Activated T-helper 1 cell treated with Interleukin-2 at 50 U/mL for 16 hours (primary cell): Measurements from ENCODE around the gene LMX1B.
"Not testable (repeated sequence)": the region's sequence is repeated elsewhere in the genome, so short reads cannot be mapped to it uniquely, and the experiment has no call there.

ENCODE experiments used
- DNase-seq: peaks from one replicate; pipeline ENCODE4 v3.0.0-alpha.2; 2020; ENCODE audit warnings: low read depth

Gene LMX1B

DNA sequence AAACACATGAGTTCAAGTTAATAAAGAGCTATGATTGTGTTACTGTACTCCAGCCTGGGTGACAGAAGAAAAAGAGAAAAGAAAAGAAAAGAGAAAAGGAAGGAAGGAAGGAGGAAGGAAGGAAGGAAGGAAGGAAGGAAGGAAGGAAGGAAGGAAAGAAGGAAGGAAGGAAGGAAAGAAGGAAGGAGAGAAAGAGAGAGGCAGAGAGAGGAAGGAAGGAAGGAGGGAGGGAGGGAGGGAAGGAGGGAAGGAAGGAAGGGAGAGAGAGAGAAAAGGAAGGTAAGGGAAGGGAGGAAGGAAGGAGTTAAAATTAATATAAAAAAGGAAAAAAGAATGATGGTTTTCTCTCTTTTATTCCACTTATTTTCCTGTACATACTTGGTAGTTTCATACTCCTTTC lies 101.7 kb downstream of the LMX1B start:
- no peak for DNase-seq

GRCh38 chr9:126717441-126717840 lies 103.7 kb downstream of the LMX1B start:
- DNase-seq = not testable (repeated sequence)

- peak; percentile 81 for DNase-seq
These were observed 105.9 kb downstream of the LMX1B start for GRCh38 chr9:126719618-126720031.

DNA sequence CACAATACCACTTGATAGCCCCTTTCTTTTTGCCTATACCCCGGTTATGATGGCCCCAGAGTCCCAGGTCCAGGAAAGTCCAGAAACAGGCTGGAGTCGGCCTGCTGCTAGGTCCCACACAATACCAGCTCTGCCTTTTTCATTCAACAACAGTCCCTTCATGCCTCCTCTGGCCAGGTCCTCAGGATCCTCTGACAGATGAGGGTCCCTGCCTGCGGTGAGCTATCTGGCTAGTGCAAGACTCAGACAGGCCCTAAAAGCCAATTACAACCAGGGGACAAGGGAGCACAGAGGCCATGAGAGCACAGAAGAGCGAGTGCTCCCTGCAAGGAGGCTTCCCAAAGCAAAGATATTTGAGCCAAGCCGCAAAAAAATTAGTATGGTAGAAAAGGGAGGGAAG lies 106.3 kb downstream of the LMX1B start:
- no peak for DNase-seq

- DNase-seq = no peak
These were observed 107.2 kb downstream of the LMX1B start for GRCh38 chr9:126720661-126721563.

DNA sequence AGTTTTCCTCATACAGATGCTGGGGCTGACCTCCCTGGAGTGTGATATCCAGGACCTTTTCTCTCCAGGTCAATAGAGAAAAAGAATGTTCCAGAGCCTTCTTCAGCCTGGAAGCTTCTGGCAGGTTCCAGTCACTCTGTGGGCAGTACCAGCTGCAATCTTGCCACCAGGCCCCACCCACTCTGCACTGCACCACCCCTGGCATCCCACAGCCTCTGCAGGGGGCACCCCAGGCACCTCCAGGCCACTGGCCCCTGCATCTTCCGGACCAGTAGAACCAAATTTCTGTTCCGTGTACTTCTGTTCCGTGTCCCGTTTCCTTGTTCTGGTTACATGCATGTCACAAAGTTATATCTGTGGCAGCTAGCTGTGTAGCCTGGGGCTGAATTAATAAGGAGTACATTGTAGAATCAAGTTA lies 107.8 kb downstream of the LMX1B start:
- no peak for DNase-seq

DNA sequence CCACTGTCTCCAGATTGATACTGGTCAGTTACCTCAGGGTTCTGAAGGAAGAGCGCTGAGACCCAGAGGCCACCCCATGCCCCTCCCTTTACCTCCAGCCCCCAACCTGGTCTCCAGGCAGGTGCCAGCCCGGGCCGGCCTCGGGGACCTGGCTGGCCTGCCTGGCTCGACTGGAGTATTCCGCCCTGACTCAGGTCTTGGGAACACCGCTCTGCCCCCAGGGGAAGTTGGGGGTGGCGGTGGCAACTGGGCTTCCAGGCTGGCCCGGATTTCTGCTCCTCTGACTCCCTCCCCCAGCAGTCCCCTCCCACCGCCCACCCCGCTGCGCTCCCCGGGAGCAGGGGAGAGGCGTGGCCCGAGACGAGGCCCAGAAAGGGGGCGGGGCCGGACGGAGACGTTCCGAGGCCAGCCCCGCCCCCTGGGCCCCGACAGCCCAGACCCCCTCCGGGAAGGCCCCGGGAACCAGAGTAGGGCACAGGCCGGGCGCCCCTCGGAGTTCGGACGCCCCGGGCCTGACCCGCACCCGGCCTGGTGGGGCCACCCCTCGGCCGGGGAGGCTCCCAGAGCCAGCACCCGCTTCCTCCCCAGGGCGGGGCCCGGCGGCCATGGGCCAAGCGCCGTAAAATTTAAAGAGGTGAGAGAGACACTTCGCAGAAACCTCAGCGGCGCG lies 108.7 kb downstream of the LMX1B start:
- peak; percentile 83 for DNase-seq

- peak; percentile 70 for DNase-seq
These were observed 109.4 kb downstream of the LMX1B start for GRCh38 chr9:126722922-126723806.

DNA sequence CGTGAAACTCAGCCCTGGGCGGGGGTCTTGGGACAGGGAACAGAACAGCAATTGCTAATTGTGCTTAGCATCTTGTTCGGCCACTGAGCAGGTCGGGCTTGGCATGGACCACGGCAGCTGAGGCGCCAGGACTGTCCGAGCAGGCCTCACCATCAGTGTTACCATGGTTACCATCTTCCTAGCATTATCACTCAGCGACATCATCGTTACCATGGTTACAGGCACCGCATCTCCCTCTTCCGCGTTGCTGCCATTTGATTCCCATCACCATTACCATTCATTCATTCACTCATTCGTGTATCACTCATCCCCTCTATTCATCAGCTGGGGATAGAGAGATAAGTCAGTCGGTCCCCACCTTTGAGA lies 110.1 kb downstream of the LMX1B start:
- no peak for DNase-seq

GRCh38 chr9:126724226-126724625 lies 110.5 kb downstream of the LMX1B start:
- DNase-seq = no peak

DNA sequence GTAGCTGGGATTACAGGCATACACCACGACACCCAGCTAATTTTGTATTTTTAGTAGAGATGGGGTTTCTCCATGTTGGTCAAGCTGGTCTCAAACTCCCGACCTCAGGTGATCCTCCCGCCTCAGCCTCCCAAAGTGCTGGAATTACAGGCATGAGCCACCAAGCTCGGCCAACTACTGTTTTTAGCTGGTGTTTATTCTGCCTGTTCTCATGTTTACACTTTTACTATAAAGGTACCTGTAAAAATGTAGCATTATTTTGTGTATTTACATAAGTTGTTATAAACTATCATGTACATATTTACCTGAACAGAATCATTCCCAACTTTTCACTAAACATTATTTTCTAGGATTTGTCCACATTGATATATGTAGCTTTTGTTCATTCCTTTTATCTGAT lies 111.8 kb downstream of the LMX1B start:
- DNase-seq = not testable (repeated sequence)

DNA sequence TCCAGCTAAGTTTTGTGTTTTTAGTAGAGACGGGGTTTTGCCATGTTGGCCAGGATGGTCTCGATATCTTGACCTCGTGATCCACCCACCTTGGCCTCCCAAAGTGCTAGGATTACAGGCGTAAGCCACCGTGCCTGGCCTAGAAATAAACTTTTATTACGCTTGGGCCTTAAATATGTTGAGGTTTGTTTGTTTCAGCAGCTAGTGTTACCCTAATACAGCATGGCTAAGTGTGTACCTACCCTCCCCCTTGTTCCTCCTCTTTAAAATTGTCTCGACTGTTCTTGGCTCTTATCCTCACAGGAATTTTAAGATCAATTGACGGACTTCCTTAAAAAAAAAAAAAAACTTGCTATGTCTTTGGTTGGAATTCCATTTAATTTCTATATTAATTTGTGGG lies 114.5 kb downstream of the LMX1B start:
- DNase-seq = not testable (repeated sequence)

DNA sequence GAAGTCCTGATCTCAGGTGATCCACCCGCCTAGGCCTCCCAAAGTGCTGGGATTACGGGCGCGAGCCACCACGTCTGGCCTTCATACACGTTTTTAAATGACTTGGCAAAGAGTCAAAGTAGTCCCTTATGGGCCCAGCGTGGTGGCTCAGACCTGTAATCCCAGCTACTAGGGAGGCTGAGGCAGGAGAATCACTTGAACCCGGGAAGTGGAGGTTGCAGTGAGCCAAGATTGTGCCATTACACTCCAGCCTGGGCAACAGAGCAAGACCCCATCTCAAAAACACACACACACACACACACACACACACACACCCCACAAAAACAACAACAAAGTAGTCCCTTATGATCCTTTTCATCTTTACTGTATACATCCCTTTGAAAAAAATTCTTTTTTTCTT lies 116.9 kb downstream of the LMX1B start:
- DNase-seq = not testable (repeated sequence)

GRCh38 chr9:126733005-126733404 lies 119.3 kb downstream of the LMX1B start:
- DNase-seq = no peak

DNA sequence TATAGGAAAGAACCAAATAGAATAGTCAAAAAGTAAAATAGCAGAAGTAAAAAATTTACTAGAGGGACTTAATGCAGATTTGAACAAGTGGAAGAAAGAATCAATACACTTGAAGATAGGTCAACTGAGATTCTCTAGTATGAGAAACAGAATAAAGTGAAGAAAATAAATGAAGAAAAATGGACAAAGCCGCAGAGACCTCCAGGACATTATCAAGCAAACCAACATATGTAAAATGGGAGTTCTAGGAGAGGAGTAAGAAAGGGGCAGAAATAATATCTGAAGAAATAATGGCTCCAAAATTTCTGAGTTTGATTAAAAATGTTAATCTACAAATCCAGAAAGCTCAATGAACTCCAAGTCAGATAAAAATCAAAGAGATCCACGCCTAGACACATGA lies 121.1 kb downstream of the LMX1B start:
- DNase-seq = no peak

DNA sequence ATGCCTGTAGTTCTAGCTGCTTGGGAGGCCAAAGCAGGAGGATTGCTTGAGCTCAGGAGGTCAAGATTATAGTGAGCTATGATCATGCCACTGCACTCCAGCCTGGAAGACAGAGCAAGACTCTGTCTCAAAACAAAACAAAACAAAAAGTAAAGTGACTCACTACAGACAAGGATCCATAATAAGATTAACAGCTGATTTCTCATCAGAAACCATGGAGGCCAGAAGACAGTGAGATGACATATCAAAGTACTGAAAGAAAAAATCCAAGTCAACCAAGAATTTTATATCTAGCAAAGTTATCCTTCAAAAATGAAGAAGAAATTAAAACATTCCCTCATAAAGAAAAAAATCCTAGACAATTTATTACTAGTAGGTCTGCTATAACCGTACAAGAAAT lies 121.8 kb downstream of the LMX1B start:
- DNase-seq = no peak

GRCh38 chr9:126738553-126738952 lies 124.8 kb downstream of the LMX1B start:
- DNase-seq = no peak

GRCh38 chr9:126743041-126743440 lies 129.3 kb downstream of the LMX1B start:
- no peak for DNase-seq

DNA sequence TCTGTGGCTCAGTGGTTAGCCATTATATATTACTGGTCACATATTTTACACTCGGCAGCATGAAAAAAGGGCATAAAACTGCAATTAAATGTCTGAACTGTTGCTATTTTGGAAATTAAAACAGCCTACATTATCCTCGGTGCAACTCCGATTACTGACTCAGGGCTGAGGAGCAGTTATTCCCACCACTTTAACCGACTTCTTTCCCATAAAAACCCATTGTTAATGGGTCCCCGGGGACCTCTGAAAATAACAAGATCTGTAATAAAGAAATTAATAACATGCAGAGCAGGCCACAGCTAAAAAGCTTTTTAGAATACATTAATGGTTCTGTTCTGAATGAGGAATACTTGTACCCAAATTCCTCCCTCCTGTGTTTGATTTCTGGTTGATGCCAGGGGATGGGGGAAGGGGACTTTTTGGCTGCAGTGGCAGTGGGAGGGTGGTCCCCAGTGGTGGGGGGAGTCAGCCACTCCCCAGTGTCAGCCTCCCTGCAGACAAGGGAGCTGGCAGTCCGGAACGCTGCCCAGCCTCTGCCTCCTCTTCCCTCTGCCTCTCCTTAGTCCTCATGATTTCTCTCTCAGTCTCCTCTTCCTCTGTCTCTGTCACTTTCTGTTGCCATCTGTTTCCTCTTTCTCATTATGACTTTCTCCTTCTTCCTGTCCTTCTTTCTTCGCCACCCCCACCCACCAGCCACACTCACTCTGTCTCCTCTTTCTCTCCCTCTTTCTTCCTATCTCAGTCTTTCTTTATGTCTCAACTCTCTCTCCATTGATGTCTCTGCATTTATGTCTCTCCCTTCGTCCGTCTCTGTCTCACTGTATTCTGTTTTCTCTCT lies 132.1 kb downstream of the LMX1B start:
- no peak for DNase-seq
